ENCODE results near the gene ADAM12. TPM values are rescaled to one million over a fixed set of nuclear protein-coding genes. Genes with fewer than 3 reads are reported as not detected.
A peak's percentile ranks its signal among the peaks of the same experiment; 100 is the strongest.

ADAM12 gene
- total and polyA plus RNA-seq, 2 of the 13 experiments (the other 11 are each of a cell fraction or from before 2014, with no cell fraction given) = not detected

- FAIRE-seq (no peak), ATAC-seq (peak; percentile 56), DNase-seq (ENCODE audit: low spot score) (peak; percentile 9)
- Histone ChIP-seq H3K4me2 (ENCODE audit: low read depth, low read length) (no peak overlapping the region), H3K9me3 (ENCODE audit: low read length) (no peaks in the 10 kb centered on the region), H3K27ac (ENCODE audit: extremely low read length, insufficient read depth, low read length) (no peak overlapping the region), H3K79me2 (ENCODE audit: insufficient read depth, low read length) (no peaks in the 10 kb centered on the region), H3K9ac (ENCODE audit: insufficient read depth, low read depth, low read length) (no peak overlapping the region), H4K20me1 (ENCODE audit: insufficient read depth, low read length) (no peaks in the 10 kb centered on the region), H3K36me3 (replicated peaks in 1 of 2; ENCODE audit: control insufficient read depth in 1 of 2, insufficient read depth in 2 of 2, low read length in 2 of 2) (no peaks in the 10 kb centered on the region), H3K4me3 (replicated peaks in 1 of 3; ENCODE audit: insufficient read depth in 1 of 3, low read depth in 2 of 3, low read length in 3 of 3) (no peak overlapping the region), H2AFZ (ENCODE audit: low read length) (no peak overlapping the region), H3K27me3 (ENCODE audit: control insufficient read depth in 1 of 2, insufficient read depth in 2 of 2, low read length in 2 of 2) (peaks cover 1 to 27% of the 10 kb centered on the region in 2 experiments; a peak in 2 of 5 replicates), H3K4me1 (ENCODE audit: insufficient read depth, low read length) (no peaks in the 10 kb centered on the region)
- 5% methylated on average over 4 of the region's 4 CpGs for WGBS (ENCODE audit: low lambda C conversion rate)
- ChIA-PET CTCF (ENCODE audit: low intra/inter-chr PET ratio, low total read pairs) (no interaction called here), POLR2A (no interaction called here)
- TF ChIP-seq BHLHE40 (IDR thresholded peaks at IDR 0.05; ENCODE audit: low read length) = no peak
- TF ChIP-seq HIC2 (CRISPR knock-in tag; IDR thresholded peaks at IDR 0.05; ENCODE audit: low read depth) = no peak
- peak; percentile 54 for TF ChIP-seq HNF4A (CRISPR knock-in tag; IDR thresholded peaks at IDR 0.05)
- TF ChIP-seq JUNB (CRISPR knock-in tag; IDR thresholded peaks at IDR 0.05; ENCODE audit: borderline replicate concordance) = no peak
- peak; percentile 55; the same call in 1 of the 2 replicates for TF ChIP-seq MLX (CRISPR knock-in tag; IDR thresholded peaks at IDR 0.05)
- no peak for TF ChIP-seq ZNF646 (CRISPR knock-in tag; IDR thresholded peaks at IDR 0.05)
- no peak for TF ChIP-seq CHD2 (IDR thresholded peaks at IDR 0.05; ENCODE audit: low read depth, low read length)
- TF ChIP-seq MAX (IDR thresholded peaks at IDR 0.05) = peak; percentile 50; the same call in 1 of the 2 replicates
- peak; percentile 33; the same call in 1 of the 2 replicates for TF ChIP-seq NCOR1 (IDR thresholded peaks at IDR 0.05; ENCODE audit: borderline replicate concordance, low read length)
- no TSS peak for BruUV-seq (replicated peaks)
- in situ Hi-C loops (cut with HindIII; ENCODE audit: extremely low pct_ligation_motif_present, low pct_unique_long_range_greater_than_20kb) = no loop called here
- intact Hi-C loops (cut with micrococcal nuclease; ENCODE audit: unreplicated experiment) = no loop called here
Observed at GRCh38 chr10:126417220-126417825, 29.0 kb upstream of the ADAM12 start.
